Germinal center (tissue), 1 donor: ENCODE measurements around the gene HABP4.
"Not testable (repeated sequence)": the region's sequence is repeated elsewhere in the genome, so short reads cannot be mapped to it uniquely, and the experiment has no call there.

Source experiments
- DNase-seq: peaks from one replicate; pipeline ENCODE4 v3.0.0; 2012; ENCODE audit warnings: mixed read lengths, low spot score

The HABP4 gene

GRCh38 chr9:96499257-96499656 lies 49.3 kb downstream of the HABP4 start:
- DNase-seq = no peak

DNA sequence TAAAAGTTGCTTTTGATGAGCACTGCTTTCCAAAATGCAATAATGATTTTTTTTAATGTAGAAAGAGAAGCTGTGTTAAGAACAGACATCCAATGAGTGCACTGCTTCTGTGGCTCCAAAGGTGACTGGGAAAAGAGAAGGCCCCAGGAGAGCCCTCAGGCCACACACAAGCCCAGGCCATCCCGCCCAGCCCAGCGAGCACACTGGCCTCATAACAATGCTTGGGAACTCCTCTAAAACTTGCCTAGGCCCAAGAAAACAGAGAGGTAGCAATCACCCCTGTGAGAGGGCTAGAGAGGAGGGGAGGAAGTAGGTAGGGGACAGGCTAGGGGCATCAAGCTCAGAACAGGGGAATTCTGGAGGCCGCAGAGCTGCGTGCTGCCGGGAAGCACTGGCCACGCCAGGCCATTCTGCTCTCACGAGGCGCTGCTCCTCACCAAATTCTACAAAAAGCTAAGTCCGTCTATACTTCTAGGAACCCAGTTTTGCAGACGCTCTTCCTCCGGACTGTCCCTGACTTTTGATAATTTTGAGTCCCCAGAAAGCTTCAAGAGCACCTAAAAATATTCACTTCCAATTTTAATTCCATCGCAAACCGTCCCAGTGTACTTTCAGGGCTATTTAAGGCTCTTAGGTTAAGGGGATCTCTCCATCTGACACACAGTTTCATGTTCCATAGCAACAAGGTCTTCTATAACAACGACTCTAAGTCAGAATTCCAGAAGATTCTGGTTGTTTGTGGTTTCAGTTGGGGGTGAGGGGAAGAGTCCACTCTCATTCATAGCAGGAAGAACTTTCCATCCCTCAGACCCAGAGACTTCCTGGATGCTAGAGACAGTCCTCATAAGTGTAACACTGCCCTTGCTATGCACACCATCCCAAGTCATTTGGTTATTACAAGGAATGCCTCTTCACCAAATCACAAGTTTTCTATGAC lies 51.0 kb downstream of the HABP4 start:
- no peak for DNase-seq

- no peak for DNase-seq
Measured at GRCh38 chr9:96501633-96502538, 51.9 kb downstream of the HABP4 start.

- DNase-seq = no peak
Measured at GRCh38 chr9:96502539-96503373, 52.8 kb downstream of the HABP4 start.

DNA sequence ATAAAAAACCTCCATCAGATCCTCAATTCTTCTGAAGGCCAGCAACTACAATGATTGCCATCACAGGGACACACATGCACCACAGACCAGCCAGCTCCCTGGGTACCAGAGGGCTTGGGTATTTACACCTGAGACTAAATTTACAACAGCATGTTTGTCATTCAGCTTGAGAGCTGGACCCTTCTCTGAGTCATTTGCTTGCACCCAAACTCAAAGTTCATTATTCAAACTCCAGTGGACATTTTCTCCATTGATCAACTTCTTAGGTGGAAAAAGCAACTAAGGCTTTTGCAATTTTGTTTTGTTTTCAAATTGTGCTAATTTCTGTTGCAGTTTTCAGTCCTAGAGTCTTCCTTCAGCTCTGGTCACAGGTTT lies 53.4 kb downstream of the HABP4 start:
- DNase-seq = not testable (repeated sequence)

DNA sequence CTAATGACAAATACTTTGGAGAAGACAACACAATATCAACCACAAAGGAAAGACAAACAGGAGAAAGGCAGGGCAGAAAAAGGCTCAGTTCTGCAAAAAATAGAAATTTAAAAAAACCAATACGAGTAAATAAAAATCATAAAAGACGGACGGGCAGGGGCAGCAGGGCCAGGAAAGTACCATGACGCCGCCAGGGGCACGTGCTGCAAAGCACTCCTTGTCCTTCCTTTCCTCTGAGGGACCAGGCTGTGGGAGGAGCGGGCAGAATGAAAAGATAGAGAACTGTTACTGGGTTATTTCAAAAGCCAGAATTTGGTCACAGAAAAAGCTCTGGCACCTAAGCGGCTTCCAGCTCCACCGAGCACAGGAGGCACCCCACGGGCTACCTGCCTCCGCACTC lies 53.9 kb downstream of the HABP4 start:
- DNase-seq = no peak

GRCh38 chr9:96505316-96505991 lies 55.5 kb downstream of the HABP4 start:
- no peak for DNase-seq

GRCh38 chr9:96508227-96508940 lies 58.4 kb downstream of the HABP4 start:
- no peak for DNase-seq

DNA sequence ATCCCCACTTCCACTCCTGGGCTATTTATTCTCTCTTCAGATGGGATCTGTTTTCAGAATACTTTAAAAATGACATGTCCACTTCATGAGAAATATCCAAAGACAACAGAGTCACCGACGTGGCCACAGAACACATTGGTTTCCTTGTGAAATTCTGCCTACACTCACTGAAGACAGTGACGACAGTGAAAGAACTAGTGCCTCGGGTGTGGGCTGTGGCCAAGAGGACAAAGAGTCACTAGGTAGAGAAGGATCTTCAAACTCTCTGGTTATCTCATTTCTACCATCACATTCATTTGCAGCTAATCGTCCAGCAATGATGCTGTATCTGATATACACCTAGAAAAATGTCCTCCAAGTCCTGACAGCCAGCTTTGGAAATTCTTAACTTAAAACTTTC lies 59.1 kb downstream of the HABP4 start:
- no peak for DNase-seq

- no peak for DNase-seq
Measured at GRCh38 chr9:96509848-96510247, 59.9 kb downstream of the HABP4 start.

DNA sequence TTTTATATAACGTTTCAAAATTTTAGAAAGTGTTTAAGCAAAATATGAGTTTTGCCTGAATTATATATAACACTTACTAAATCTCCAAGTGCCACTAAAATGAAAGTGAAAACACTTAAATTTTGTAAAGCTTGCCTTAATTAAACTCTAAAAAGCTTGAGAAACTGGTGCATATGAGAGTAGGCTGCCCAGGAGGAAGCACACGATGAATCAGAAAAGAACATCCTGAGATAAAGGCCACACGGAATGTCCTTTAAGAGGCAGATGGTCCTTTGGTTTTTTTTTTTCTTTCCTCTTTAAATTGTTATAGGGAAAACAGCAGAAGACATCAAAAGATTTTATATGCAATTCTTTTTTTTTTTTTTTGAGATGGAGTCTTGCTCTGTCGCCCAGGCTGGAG lies 60.3 kb downstream of the HABP4 start:
- no peak for DNase-seq

GRCh38 chr9:96512240-96512639 lies 62.3 kb downstream of the HABP4 start:
- DNase-seq = no peak

DNA sequence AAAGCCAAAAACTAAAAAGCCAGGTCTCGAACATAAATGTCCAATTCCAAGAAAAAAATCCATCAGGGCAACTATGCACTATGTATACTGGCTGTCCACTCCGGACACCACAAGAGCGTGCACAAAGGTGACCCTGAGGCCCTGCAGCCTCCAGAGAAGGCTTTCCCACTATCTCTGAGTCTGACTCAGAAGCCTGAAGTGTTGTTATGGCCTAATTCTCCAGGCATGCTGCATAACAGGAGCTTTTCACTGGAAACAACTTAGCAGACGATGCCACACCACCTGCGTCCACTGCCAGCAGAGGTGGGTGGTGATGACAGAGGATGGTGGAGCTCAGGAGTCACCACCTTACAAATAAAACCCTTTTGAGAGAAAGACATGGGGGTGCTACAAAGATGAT lies 63.7 kb downstream of the HABP4 start:
- no peak for DNase-seq

- no peak for DNase-seq
Measured at GRCh38 chr9:96514108-96514799, 64.3 kb downstream of the HABP4 start.

DNA sequence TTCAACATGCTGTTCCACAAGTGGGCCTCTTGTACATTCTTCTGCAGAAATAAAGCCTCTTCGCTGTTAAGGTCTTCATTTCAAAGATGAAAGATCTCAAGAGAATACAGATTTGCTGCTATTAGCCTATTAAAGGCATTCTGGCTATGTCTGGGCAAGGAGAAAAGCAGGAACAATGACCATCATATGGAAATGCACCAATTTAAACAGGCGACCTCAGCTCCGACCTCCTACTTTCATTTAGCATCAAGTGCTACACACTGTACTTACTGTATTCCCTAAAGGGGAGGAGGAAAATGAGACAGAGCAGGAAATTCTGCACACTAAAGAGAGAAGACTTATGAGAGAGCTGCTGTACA lies 64.8 kb downstream of the HABP4 start:
- no peak for DNase-seq

- DNase-seq = no peak
Measured at GRCh38 chr9:96515621-96516470, 65.9 kb downstream of the HABP4 start.

- DNase-seq = no peak
Measured at GRCh38 chr9:96519095-96519494, 69.1 kb downstream of the HABP4 start.

DNA sequence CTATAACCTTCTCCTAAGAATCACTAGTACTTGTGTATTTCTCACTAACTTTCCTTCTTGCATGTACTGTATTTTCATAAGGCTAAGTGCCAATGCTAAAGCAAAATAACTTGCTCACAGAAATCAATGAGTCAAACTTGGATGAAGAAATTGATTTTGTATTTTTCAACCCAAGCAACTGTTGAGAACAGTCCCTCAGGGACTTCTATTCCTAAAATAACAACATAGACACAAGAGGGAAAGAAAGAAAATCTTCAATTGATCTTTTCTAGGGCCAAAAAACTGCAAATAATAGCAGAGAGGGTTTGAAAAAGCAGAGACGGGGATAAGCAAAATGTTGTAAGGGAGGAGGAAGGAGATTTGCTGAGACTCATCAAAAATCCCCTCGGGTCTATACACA lies 69.8 kb downstream of the HABP4 start:
- DNase-seq = no peak

DNA sequence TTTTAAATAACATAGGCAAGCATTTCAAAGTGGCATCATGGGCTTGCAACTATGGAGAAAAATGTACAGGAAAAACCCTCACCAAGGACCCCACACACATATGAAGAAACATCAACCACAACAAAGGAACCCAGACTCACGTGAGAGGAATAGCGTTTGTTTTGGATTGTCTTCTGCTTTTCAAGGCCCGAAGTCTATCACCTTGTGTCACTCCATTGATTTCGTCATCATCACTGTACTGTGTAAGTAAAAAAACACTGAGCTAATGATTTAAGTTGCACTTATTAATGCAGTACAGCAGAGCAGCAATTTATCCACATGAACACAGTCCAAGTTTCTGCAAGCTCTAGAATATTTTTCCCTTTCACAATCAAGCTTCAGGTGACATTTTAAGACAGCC lies 72.4 kb downstream of the HABP4 start:
- DNase-seq = no peak
